Mesenteric fat pad (tissue), 1 donor: ENCODE data around the gene NXPE3. TPM values are rescaled to one million over a fixed set of nuclear protein-coding genes. Genes with fewer than 3 reads are reported as not detected.
A peak's percentile ranks its signal among the peaks of the same experiment; 100 is the strongest.
"Not testable (repeated sequence)": the region's sequence is repeated elsewhere in the genome, so short reads cannot be mapped to it uniquely, and the experiment has no call there.

Experiments used
- DNase-seq: peaks from one replicate; pipeline ENCODE4 v3.0.0-alpha.2; 2020; ENCODE audit warnings: low spot score
- long read RNA-seq: library from polyadenylated mRNA; unstranded; transcript quantifications from one replicate; pipeline ENCODE4 v2.0.0, GENCODE V29; 2020
- total RNA-seq: library from RNA; stranded (reverse); fragmentation: NEBNext Ultra II Directional; extraction: Animal tissue kit (Norgen Biotek cat#: 25700); gene quantifications from one replicate; pipeline ENCODE4 v1.2.1, GENCODE V29; 2021
- donor health status: DM: yes; HTN: yes; CAD: no.

The NXPE3 gene
- 11.0 TPM for total RNA-seq
- long read RNA-seq, partial matches to known transcripts: 8 of 17 reads
- long read RNA-seq, other reads (novel, unspliced or antisense): 5 of 17 reads

- DNase-seq: peak; percentile 98
These were observed at the start of gene NXPE3 for GRCh38 chr3:101779047-101779821. TSS of gene NXPE3 (plus strand) at chr3:101779211. CDS start at chr3:101785597, 6,386 bp downstream.

GRCh38 chr3:101729586-101729985 lies 49.4 kb upstream of the NXPE3 start:
- no peak for DNase-seq

GRCh38 chr3:101730839-101731238 lies 48.2 kb upstream of the NXPE3 start:
- no peak for DNase-seq

- no peak for DNase-seq
These were observed 46.8 kb upstream of the NXPE3 start for GRCh38 chr3:101732240-101732641.

- DNase-seq: no peak
These were observed 43.2 kb upstream of the NXPE3 start for GRCh38 chr3:101735833-101736232.

GRCh38 chr3:101741914-101742313 lies 37.1 kb upstream of the NXPE3 start:
- not testable (repeated sequence) for DNase-seq

GRCh38 chr3:101744811-101745210 lies 34.2 kb upstream of the NXPE3 start:
- no peak for DNase-seq

- DNase-seq: not testable (repeated sequence)
These were observed 33.1 kb upstream of the NXPE3 start for GRCh38 chr3:101745934-101746333.

GRCh38 chr3:101753386-101754113 lies 25.5 kb upstream of the NXPE3 start:
- DNase-seq: not testable (repeated sequence)

GRCh38 chr3:101758224-101758623 lies 20.8 kb upstream of the NXPE3 start:
- no peak for DNase-seq

- no peak for DNase-seq
These were observed 16.9 kb upstream of the NXPE3 start for GRCh38 chr3:101762041-101762646.

- DNase-seq: not testable (repeated sequence)
These were observed 1.2 kb upstream of the NXPE3 start for GRCh38 chr3:101777745-101778281.

- DNase-seq: no peak
These were observed 495 bp upstream of the NXPE3 start for GRCh38 chr3:101778385-101779046.

GRCh38 chr3:101779822-101780381 lies 891 bp downstream of the NXPE3 start:
- no peak for DNase-seq

GRCh38 chr3:101780661-101781060 lies 1.6 kb downstream of the NXPE3 start:
- no peak for DNase-seq

GRCh38 chr3:101781166-101781565 lies 2.2 kb downstream of the NXPE3 start:
- no peak for DNase-seq

- no peak for DNase-seq
These were observed 6.0 kb downstream of the NXPE3 start for GRCh38 chr3:101784855-101785613.

GRCh38 chr3:101791778-101792177 lies 12.8 kb downstream of the NXPE3 start:
- no peak for DNase-seq

GRCh38 chr3:101796077-101796680 lies 17.2 kb downstream of the NXPE3 start:
- DNase-seq: no peak

GRCh38 chr3:101801174-101801573 lies 22.2 kb downstream of the NXPE3 start:
- DNase-seq: no peak
